CD4-positive, CD25-positive, alpha-beta regulatory T cell (primary cell): ENCODE measurements around the gene KIF2C. TPM values are rescaled to one million over a fixed set of nuclear protein-coding genes. Genes with fewer than 3 reads are reported as not detected.
A peak's percentile ranks its signal among the peaks of the same experiment; 100 is the strongest.

Experiments
- ATAC-seq, 2 donors: fragments of 150-1000 bp; cut with Tn5 transposase; one replicate each; pipeline ENCODE4 v1.10.0; 2021; ENCODE audit warnings: low read depth in 2 of 2, moderate number of reproducible peaks in 2 of 2, moderate library complexity in 1 of 2
- DNase-seq, 3 donors: peaks; one replicate each; pipeline versions ENCODE4 v3.0.0 to v3.0.0-alpha.2; 2012 to 2022; ENCODE audit warnings: mixed read lengths in 1 of 3
- H3K27ac ChIP-seq: one replicate; pipeline ENCODE4 v1.7.0; 2013; ENCODE audit warnings: mild to moderate bottlenecking, low read length; ENCODE audit not compliant: insufficient read depth, poor library complexity, severe bottlenecking
- H3K27me3 ChIP-seq: one replicate; pipeline ENCODE4 v1.7.0; 2013; ENCODE audit warnings: low read length; ENCODE audit not compliant: control insufficient read depth, insufficient read depth
- H3K36me3 ChIP-seq: one replicate; pipeline ENCODE4 v1.7.0; 2013; ENCODE audit warnings: mild to moderate bottlenecking, low read length, moderate library complexity; ENCODE audit not compliant: control insufficient read depth, insufficient read depth
- H3K4me1 ChIP-seq: 2 replicates; pipeline ENCODE4 v1.7.0; 2013; ENCODE audit warnings: mild to moderate bottlenecking, low read length; ENCODE audit not compliant: insufficient read depth, control insufficient read depth, poor library complexity, severe bottlenecking
- H3K4me3 ChIP-seq: one replicate; pipeline ENCODE4 v1.7.0; 2013; ENCODE audit warnings: low read depth, mild to moderate bottlenecking, low read length, moderate library complexity
- H3K9me3 ChIP-seq, 2 experiments: 1 replicate in 1 of 2; 2 replicates in 1 of 2; pipeline ENCODE4 v1.7.0; 2013; ENCODE audit warnings: low read length in 2 of 2, mild to moderate bottlenecking in 1 of 2, moderate library complexity in 1 of 2; ENCODE audit not compliant: control insufficient read depth in 2 of 2
- H3K27ac Mint-ChIP-seq, 3 donors: one replicate each; pipeline ENCODE4 v1.8.0; 2020 to 2022; ENCODE audit warnings: mild to moderate bottlenecking in 3 of 3, mixed read lengths in 3 of 3, moderate library complexity in 2 of 3
- H3K27me3 Mint-ChIP-seq: one replicate; pipeline ENCODE4 v1.8.0; 2022; ENCODE audit warnings: mild to moderate bottlenecking, mixed read lengths
- H3K36me3 Mint-ChIP-seq: one replicate; pipeline ENCODE4 v1.8.0; 2020; ENCODE audit warnings: mixed read lengths
- H3K4me1 Mint-ChIP-seq, 4 donors: one replicate each; pipeline ENCODE4 v1.8.0; 2020 to 2022; ENCODE audit warnings: mixed read lengths in 4 of 4, mild to moderate bottlenecking in 1 of 4
- H3K4me3 Mint-ChIP-seq, 4 donors: one replicate each; pipeline ENCODE4 v1.8.0; 2020 to 2022; ENCODE audit warnings: mild to moderate bottlenecking in 4 of 4, mixed read lengths in 4 of 4, moderate library complexity in 3 of 4
- H3K9me3 Mint-ChIP-seq, 7 donors: one replicate each; pipeline ENCODE4 v1.8.0; 2020 to 2022; ENCODE audit warnings: mixed read lengths in 7 of 7, mild to moderate bottlenecking in 3 of 7, moderate library complexity in 2 of 7
- polyA plus RNA-seq, 4 donors: library from polyadenylated mRNA; unstranded; fragments of 300-500 nt; fragmentation: Illumina TruSeq; gene quantifications; one replicate each; pipeline ENCODE4 v1.2.3, GENCODE V29; 2021
- total RNA-seq: library from RNA; stranded (reverse); gene quantifications from one replicate; pipeline ENCODE4 v1.2.3, GENCODE V29; 2022

Gene KIF2C
- total RNA-seq (1.5 TPM), polyA plus RNA-seq (1 to 10 TPM; 1.1 to 3.9 (median 3.3) TPM)

- Mint-ChIP-seq H3K4me3 (peak within 1 kb of the TSS; percentile 94 to 99 (median 94)), H3K9me3 (no peaks in the 10 kb centered on the region), H3K27me3 (peaks cover 9% of the 10 kb centered on the region), H3K4me1 (peaks cover 0 to 22% (median 13%) of the 10 kb centered on the region in 4 donors), H3K36me3 (no peaks in the 10 kb centered on the region), H3K27ac (peak within 1 kb of the TSS; percentile 93 to 97 (median 96))
- Histone ChIP-seq H3K9me3 (no peaks in the 10 kb centered on the region), H3K27ac (peak within 1 kb of the TSS; percentile 86), H3K4me3 (peak within 1 kb of the TSS; percentile 88), H3K36me3 (no peaks in the 10 kb centered on the region), H3K4me1 (peaks cover 14% of the 10 kb centered on the region), H3K27me3 (no peaks in the 10 kb centered on the region)
- ATAC-seq (peak; percentile 100), DNase-seq (peak; percentile 92 to 99 (median 95))
These were observed at the start of gene KIF2C for GRCh38 chr1:44739307-44740178. TSS of gene KIF2C (plus strand) at chr1:44739837. CDS start at chr1:44739933, 96 bp downstream.

GRCh38 chr1:44693159-44693558 lies 46.5 kb upstream of the KIF2C start:
- H3K4me3 ChIP-seq: no peak overlapping the region
- H3K4me1 ChIP-seq: peaks cover 9% of the 10 kb centered on the region
- ATAC-seq (no peak), DNase-seq (no peak)
- no peaks in the 10 kb centered on the region for H3K27me3 ChIP-seq
- H3K27ac ChIP-seq: no peak overlapping the region
- H3K9me3 ChIP-seq: no peaks in the 10 kb centered on the region
- no peaks in the 10 kb centered on the region for H3K36me3 ChIP-seq
- Mint-ChIP-seq H3K9me3 (no peaks in the 10 kb centered on the region), H3K4me3 (no peak overlapping the region), H3K27me3 (peaks cover 5% of the 10 kb centered on the region), H3K27ac (peak overlapping the region in 1 of 3 donors; percentile 26), H3K4me1 (peaks cover 0 to 16% (median 5%) of the 10 kb centered on the region in 4 donors), H3K36me3 (no peaks in the 10 kb centered on the region)

GRCh38 chr1:44693900-44694299 lies 45.7 kb upstream of the KIF2C start:
- H3K4me1 Mint-ChIP-seq: peaks cover 0 to 16% (median 5%) of the 10 kb centered on the region in 4 donors
- no peaks in the 10 kb centered on the region for H3K9me3 Mint-ChIP-seq
- no peak overlapping the region for H3K27ac Mint-ChIP-seq
- peaks cover 5% of the 10 kb centered on the region for H3K27me3 Mint-ChIP-seq
- H3K36me3 Mint-ChIP-seq: no peaks in the 10 kb centered on the region
- H3K27ac ChIP-seq: no peak overlapping the region
- H3K9me3 ChIP-seq: no peaks in the 10 kb centered on the region
- no peak overlapping the region for H3K4me3 ChIP-seq
- H3K36me3 ChIP-seq: no peaks in the 10 kb centered on the region
- H3K4me1 ChIP-seq: peaks cover 9% of the 10 kb centered on the region
- ATAC-seq (no peak), DNase-seq (no peak)
- H3K27me3 ChIP-seq: no peaks in the 10 kb centered on the region
- H3K4me3 Mint-ChIP-seq: no peak overlapping the region

- H3K27ac ChIP-seq: no peak overlapping the region
These were observed 44.7 kb upstream of the KIF2C start for GRCh38 chr1:44694863-44695478.

GRCh38 chr1:44695671-44696070 lies 44.0 kb upstream of the KIF2C start:
- Histone ChIP-seq H3K4me1 (peaks cover 9% of the 10 kb centered on the region), H3K36me3 (no peaks in the 10 kb centered on the region), H3K9me3 (no peaks in the 10 kb centered on the region), H3K27me3 (no peaks in the 10 kb centered on the region), H3K27ac (no peak overlapping the region), H3K4me3 (no peak overlapping the region)
- H3K9me3 Mint-ChIP-seq: no peaks in the 10 kb centered on the region
- H3K4me1 Mint-ChIP-seq: peaks cover 0 to 16% (median 5%) of the 10 kb centered on the region in 4 donors
- H3K27ac Mint-ChIP-seq: no peak overlapping the region
- H3K27me3 Mint-ChIP-seq: no peaks in the 10 kb centered on the region
- DNase-seq: no peak
- H3K36me3 Mint-ChIP-seq: no peaks in the 10 kb centered on the region
- no peak for ATAC-seq
- H3K4me3 Mint-ChIP-seq: no peak overlapping the region

More at GRCh38 chr1:44694863-44695478, 44.7 kb upstream of the KIF2C start:
- DNase-seq (no peak), ATAC-seq (no peak)
- Histone ChIP-seq H3K27me3 (no peaks in the 10 kb centered on the region), H3K4me1 (peaks cover 9% of the 10 kb centered on the region), H3K9me3 (no peaks in the 10 kb centered on the region), H3K36me3 (no peaks in the 10 kb centered on the region), H3K4me3 (no peak overlapping the region)
- peaks cover 0 to 16% (median 5%) of the 10 kb centered on the region in 4 donors for H3K4me1 Mint-ChIP-seq
- no peak overlapping the region for H3K4me3 Mint-ChIP-seq
- H3K27ac Mint-ChIP-seq: no peak overlapping the region
- H3K27me3 Mint-ChIP-seq: peaks cover 5% of the 10 kb centered on the region
- no peaks in the 10 kb centered on the region for H3K9me3 Mint-ChIP-seq
- no peaks in the 10 kb centered on the region for H3K36me3 Mint-ChIP-seq

- Histone ChIP-seq H3K4me3 (no peak overlapping the region), H3K4me1 (peaks cover 9% of the 10 kb centered on the region), H3K36me3 (no peaks in the 10 kb centered on the region), H3K9me3 (no peaks in the 10 kb centered on the region), H3K27me3 (no peaks in the 10 kb centered on the region), H3K27ac (no peak overlapping the region)
- Mint-ChIP-seq H3K27ac (no peak overlapping the region), H3K4me3 (no peak overlapping the region), H3K36me3 (no peaks in the 10 kb centered on the region), H3K27me3 (no peaks in the 10 kb centered on the region), H3K9me3 (no peaks in the 10 kb centered on the region), H3K4me1 (peaks cover 0 to 16% (median 5%) of the 10 kb centered on the region in 4 donors)
- DNase-seq: no peak
- no peak for ATAC-seq
These were observed 43.5 kb upstream of the KIF2C start for GRCh38 chr1:44696101-44696500.

- peaks cover 9% of the 10 kb centered on the region for H3K4me1 ChIP-seq
- peak overlapping the region; percentile 21 for H3K4me3 ChIP-seq
- Mint-ChIP-seq H3K27ac (peak overlapping the region in 2 of 3 donors; percentile 78 to 86), H3K4me1 (peaks cover 0 to 16% (median 5%) of the 10 kb centered on the region in 4 donors), H3K27me3 (no peaks in the 10 kb centered on the region), H3K4me3 (peak overlapping the region in 3 of 4 donors; percentile 40 to 59 (median 50)), H3K9me3 (no peaks in the 10 kb centered on the region), H3K36me3 (no peaks in the 10 kb centered on the region)
- H3K36me3 ChIP-seq: no peaks in the 10 kb centered on the region
- H3K9me3 ChIP-seq: no peaks in the 10 kb centered on the region
- peak in 2 of 3 donors; percentile 42 to 75 for DNase-seq
- H3K27me3 ChIP-seq: no peaks in the 10 kb centered on the region
- ATAC-seq: peak; percentile 93 to 97
- H3K27ac ChIP-seq: no peak overlapping the region
These were observed 42.8 kb upstream of the KIF2C start for GRCh38 chr1:44696789-44697345.
